ENCODE results near the gene OR6S1.

DNA sequence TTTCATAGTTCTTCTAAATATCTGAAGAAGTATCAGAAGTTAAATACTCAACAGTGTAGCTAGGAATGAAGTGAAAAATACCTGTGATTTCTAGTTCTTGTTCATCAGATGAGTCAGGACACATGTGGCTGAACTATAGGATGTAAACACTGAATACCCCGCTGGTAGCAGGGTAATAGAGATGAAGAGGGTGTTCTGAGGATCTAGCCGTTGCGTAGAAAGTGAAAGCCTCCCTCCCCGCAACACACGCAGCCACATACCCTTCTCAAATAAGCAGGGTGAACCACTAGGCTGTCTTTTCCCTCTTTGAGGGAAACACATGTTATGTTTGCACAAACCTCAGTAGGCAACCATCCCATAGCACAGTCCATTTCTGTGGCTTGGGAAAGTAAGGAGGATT is 33.9 kb downstream of the OR6S1 start:
- TF ChIP-seq, protein P1, sequence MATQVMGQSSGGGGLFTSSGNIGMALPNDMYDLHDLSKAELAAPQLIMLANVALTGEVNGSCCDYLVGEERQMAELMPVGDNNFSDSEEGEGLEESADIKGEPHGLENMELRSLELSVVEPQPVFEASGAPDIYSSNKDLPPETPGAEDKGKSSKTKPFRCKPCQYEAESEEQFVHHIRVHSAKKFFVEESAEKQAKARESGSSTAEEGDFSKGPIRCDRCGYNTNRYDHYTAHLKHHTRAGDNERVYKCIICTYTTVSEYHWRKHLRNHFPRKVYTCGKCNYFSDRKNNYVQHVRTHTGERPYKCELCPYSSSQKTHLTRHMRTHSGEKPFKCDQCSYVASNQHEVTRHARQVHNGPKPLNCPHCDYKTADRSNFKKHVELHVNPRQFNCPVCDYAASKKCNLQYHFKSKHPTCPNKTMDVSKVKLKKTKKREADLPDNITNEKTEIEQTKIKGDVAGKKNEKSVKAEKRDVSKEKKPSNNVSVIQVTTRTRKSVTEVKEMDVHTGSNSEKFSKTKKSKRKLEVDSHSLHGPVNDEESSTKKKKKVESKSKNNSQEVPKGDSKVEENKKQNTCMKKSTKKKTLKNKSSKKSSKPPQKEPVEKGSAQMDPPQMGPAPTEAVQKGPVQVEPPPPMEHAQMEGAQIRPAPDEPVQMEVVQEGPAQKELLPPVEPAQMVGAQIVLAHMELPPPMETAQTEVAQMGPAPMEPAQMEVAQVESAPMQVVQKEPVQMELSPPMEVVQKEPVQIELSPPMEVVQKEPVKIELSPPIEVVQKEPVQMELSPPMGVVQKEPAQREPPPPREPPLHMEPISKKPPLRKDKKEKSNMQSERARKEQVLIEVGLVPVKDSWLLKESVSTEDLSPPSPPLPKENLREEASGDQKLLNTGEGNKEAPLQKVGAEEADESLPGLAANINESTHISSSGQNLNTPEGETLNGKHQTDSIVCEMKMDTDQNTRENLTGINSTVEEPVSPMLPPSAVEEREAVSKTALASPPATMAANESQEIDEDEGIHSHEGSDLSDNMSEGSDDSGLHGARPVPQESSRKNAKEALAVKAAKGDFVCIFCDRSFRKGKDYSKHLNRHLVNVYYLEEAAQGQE (tag by site-specific recombination; IDR thresholded peaks at IDR 0.05), result no peak
- no peak for TF ChIP-seq ZBTB17 (tag by site-specific recombination; IDR thresholded peaks at IDR 0.05)
- TF ChIP-seq, protein P2, sequence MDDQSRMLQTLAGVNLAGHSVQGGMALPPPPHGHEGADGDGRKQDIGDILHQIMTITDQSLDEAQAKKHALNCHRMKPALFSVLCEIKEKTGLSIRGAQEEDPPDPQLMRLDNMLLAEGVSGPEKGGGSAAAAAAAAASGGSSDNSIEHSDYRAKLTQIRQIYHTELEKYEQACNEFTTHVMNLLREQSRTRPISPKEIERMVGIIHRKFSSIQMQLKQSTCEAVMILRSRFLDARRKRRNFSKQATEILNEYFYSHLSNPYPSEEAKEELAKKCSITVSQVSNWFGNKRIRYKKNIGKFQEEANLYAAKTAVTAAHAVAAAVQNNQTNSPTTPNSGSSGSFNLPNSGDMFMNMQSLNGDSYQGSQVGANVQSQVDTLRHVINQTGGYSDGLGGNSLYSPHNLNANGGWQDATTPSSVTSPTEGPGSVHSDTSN (CRISPR knock-in tag; IDR thresholded peaks at IDR 0.05), result no peak
- TF ChIP-seq ZNF707 (tag by site-specific recombination; IDR thresholded peaks at IDR 0.05), result no peak
- no peak for TF ChIP-seq ZNF146 (tag by site-specific recombination; IDR thresholded peaks at IDR 0.05)
- no peak for TF ChIP-seq ZBTB1 (tag by site-specific recombination; IDR thresholded peaks at IDR 0.05)
- TF ChIP-seq, protein P3, sequence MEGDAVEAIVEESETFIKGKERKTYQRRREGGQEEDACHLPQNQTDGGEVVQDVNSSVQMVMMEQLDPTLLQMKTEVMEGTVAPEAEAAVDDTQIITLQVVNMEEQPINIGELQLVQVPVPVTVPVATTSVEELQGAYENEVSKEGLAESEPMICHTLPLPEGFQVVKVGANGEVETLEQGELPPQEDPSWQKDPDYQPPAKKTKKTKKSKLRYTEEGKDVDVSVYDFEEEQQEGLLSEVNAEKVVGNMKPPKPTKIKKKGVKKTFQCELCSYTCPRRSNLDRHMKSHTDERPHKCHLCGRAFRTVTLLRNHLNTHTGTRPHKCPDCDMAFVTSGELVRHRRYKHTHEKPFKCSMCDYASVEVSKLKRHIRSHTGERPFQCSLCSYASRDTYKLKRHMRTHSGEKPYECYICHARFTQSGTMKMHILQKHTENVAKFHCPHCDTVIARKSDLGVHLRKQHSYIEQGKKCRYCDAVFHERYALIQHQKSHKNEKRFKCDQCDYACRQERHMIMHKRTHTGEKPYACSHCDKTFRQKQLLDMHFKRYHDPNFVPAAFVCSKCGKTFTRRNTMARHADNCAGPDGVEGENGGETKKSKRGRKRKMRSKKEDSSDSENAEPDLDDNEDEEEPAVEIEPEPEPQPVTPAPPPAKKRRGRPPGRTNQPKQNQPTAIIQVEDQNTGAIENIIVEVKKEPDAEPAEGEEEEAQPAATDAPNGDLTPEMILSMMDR (tag by site-specific recombination; IDR thresholded peaks at IDR 0.05), result no peak
- TF ChIP-seq, protein P4, sequence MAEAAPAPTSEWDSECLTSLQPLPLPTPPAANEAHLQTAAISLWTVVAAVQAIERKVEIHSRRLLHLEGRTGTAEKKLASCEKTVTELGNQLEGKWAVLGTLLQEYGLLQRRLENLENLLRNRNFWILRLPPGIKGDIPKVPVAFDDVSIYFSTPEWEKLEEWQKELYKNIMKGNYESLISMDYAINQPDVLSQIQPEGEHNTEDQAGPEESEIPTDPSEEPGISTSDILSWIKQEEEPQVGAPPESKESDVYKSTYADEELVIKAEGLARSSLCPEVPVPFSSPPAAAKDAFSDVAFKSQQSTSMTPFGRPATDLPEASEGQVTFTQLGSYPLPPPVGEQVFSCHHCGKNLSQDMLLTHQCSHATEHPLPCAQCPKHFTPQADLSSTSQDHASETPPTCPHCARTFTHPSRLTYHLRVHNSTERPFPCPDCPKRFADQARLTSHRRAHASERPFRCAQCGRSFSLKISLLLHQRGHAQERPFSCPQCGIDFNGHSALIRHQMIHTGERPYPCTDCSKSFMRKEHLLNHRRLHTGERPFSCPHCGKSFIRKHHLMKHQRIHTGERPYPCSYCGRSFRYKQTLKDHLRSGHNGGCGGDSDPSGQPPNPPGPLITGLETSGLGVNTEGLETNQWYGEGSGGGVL (tag by site-specific recombination; IDR thresholded peaks at IDR 0.05), result no peak
- no peak for TF ChIP-seq ZNF473 (tag by site-specific recombination; IDR thresholded peaks at IDR 0.05)
- TF ChIP-seq SP2 (tag by site-specific recombination; IDR thresholded peaks at IDR 0.05), result no peak
- TF ChIP-seq, protein P5, sequence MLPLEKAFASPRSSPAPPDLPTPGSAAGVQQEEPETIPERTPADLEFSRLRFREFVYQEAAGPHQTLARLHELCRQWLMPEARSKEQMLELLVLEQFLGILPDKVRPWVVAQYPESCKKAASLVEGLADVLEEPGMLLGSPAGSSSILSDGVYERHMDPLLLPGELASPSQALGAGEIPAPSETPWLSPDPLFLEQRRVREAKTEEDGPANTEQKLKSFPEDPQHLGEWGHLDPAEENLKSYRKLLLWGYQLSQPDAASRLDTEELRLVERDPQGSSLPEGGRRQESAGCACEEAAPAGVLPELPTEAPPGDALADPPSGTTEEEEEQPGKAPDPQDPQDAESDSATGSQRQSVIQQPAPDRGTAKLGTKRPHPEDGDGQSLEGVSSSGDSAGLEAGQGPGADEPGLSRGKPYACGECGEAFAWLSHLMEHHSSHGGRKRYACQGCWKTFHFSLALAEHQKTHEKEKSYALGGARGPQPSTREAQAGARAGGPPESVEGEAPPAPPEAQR (tag by site-specific recombination; IDR thresholded peaks at IDR 0.05), result no peak

Measured in HEK293 (cell line).